Hepatocyte (in vitro differentiated cells): ENCODE data around the gene ROPN1.

Experiments
- CTCF ChIP-seq: fragments of 200-600 bp; sonication (generic); IDR thresholded peaks from 2 replicates; pipeline ENCODE4 v1.5.1; 2016; ENCODE audit warnings: antibody characterized with exemption, mild to moderate bottlenecking; ENCODE audit not compliant: poor library complexity
- EZH2 ChIP-seq: fragments of 200-600 bp; sonication (generic); IDR thresholded peaks from 2 replicates; pipeline ENCODE4 v1.6.1; 2016; ENCODE audit warnings: antibody characterized with exemption, mild to moderate bottlenecking, borderline replicate concordance

GRCh38 chr3:123949641-123950040 lies 42.3 kb downstream of the ROPN1 start:
- TF ChIP-seq EZH2 (no peak), CTCF (no peak)
